Ovary (tissue), 9 donors: ENCODE results near the gene F8. TPM values are rescaled to one million over a fixed set of nuclear protein-coding genes. Genes with fewer than 3 reads are reported as not detected.

Experiments used
- DNase-seq, 5 donors: peaks; one replicate each; pipeline ENCODE4 v3.0.0-alpha.2; 2019 to 2020
- H3K27ac ChIP-seq, 2 donors: fragments of 200-600 bp; one replicate each; pipeline versions ENCODE4 v1.5.1 to v1.8.0; 2019 to 2022
- H3K27me3 ChIP-seq: fragments of 200-600 bp; one replicate; pipeline ENCODE4 v1.8.0; 2022
- H3K36me3 ChIP-seq: fragments of 200-600 bp; sonication (generic); one replicate; pipeline ENCODE4 v1.5.1; 2019
- H3K4me1 ChIP-seq: one replicate; pipeline ENCODE4 v1.8.1; 2013; ENCODE audit warnings: mild to moderate bottlenecking, moderate library complexity; ENCODE audit not compliant: insufficient read depth
- H3K4me3 ChIP-seq: fragments of 200-600 bp; sonication (generic); one replicate; pipeline ENCODE4 v1.5.1; 2017
- H3K9me3 ChIP-seq, 2 donors: fragments of 200-600 bp in 1 of 2; sonication (generic) in 1 of 2; one replicate each; pipeline versions ENCODE4 v1.5.1 to v1.8.1; 2013 to 2019; ENCODE audit warnings: mild to moderate bottlenecking in 1 of 2, moderate library complexity in 1 of 2
- CTCF ChIP-seq, 3 donors: fragments of 450-650 bp in 2 of 3; fragments of 200-600 bp in 1 of 3; IDR thresholded peaks; one replicate each; pipeline versions ENCODE4 v1.5.1 to v1.8.0; 2016 to 2022; ENCODE audit warnings: antibody characterized with exemption in 3 of 3, mild to moderate bottlenecking in 1 of 3
- EP300 ChIP-seq: sonication (generic); formaldehyde crosslinking; IDR thresholded peaks from one replicate; pipeline ENCODE4 v1.6.1; 2017; ENCODE audit warnings: antibody characterized with exemption
- POLR2A ChIP-seq: fragments of 450-650 bp; IDR thresholded peaks from one replicate; pipeline ENCODE4 v1.6.1; 2017; ENCODE audit warnings: antibody characterized with exemption, mild to moderate bottlenecking, moderate library complexity
- WGBS, 3 donors: extraction: QIAGEN DNeasy Blood & Tissue Kit in 1 of 3; methylation state at CpG; one replicate each; pipeline versions ENCODE4 v1.1.5 to v1.1.7; 2013 to 2017; 5-methylcytosine and 5-hydroxymethylcytosine counted together
- intact Hi-C, 4 donors: fragments of 100-400 bp; cut with DNase I; formaldehyde crosslinking; loops; one replicate each; pipeline versions ENCODE4 v1.11.0 to v1.15.1; 2022 to 2023
- polyA plus RNA-seq, 2 donors: library from polyadenylated mRNA; stranded (reverse); fragments of 200-250 nt in 1 of 2; fragments of 350-450 nt in 1 of 2; fragmentation: Illumina TruSeq in 1 of 2; extraction: RNeasy Lipid Tissue Mini Kit (QIAGEN cat#74804) in 1 of 2; gene quantifications; one replicate each; pipeline ENCODE4 v1.2.3, GENCODE V29; 2013 to 2014
- total RNA-seq, 7 donors: library from RNA; depleted of rRNA in 2 of 7; stranded (reverse); fragments of >200 nt in 2 of 7; fragmentation: NEBNext Ultra II Directional in 3 of 7; extraction: Animal tissue kit (Norgen Biotek cat#: 25700) in 3 of 7; gene quantifications; one replicate each; pipeline versions ENCODE4 v1.1.0 to v1.2.4, GENCODE V29; 2016 to 2023
- donor health status: DM: no; HTN: no; CAD: no; lungs with moderate emphysema.
- donor health status: DM: no; HTN: no; CAD: no.
- donor health status: Bipolar disorder and iron deficiency.
- donor health status: DM: yes; HTN: yes; CAD: no.
- donor health status: DM: no; HTN: no; CAD: no.
- donor health status: DM: yes; HTN: yes; CAD: no.

F8 gene
- total and polyA plus RNA-seq, 9 donors = 15.3 to 77.5 (median 22.2) TPM

GRCh38 chrX:154986826-154987575 lies 35.5 kb downstream of the F8 start:
- intact Hi-C loops = no loop called here
- WGBS, 3 donors = 9 to 23% (median 12%) methylated on average over 3 of the region's 3 CpGs
- TF ChIP-seq EP300 (no peak), CTCF (IDR thresholded peaks at IDR 0.05) (no peak), POLR2A (no peak)

GRCh38 chrX:154981116-154981411 lies 41.5 kb downstream of the F8 start:
- WGBS, 3 donors = 29 to 42% (median 36%) methylated on average over 6 of the region's 6 CpGs
- no peaks in the 10 kb centered on the region for H3K27me3 ChIP-seq
- no peaks in the 10 kb centered on the region for H3K36me3 ChIP-seq
- H3K4me1 ChIP-seq = no peaks in the 10 kb centered on the region
- H3K9me3 ChIP-seq = no peaks in the 10 kb centered on the region
- intact Hi-C loops = loop anchor here in 2 of 4 donors (5.0 kb wide), 1 partner anchor 76 kb away; no protein-coding TSS in a partner anchor
- no peak overlapping the region for H3K4me3 ChIP-seq
- no peak overlapping the region for H3K27ac ChIP-seq
- DNase-seq = no peak
- TF ChIP-seq CTCF (IDR thresholded peaks at IDR 0.05) (no peak), POLR2A (no peak)

More at GRCh38 chrX:154986826-154987575, 35.5 kb downstream of the F8 start:
- H3K27me3 ChIP-seq = no peaks in the 10 kb centered on the region
- no peak overlapping the region for H3K4me3 ChIP-seq
- peak overlapping the region in 1 of 2 donors; percentile 12 for H3K27ac ChIP-seq
- H3K9me3 ChIP-seq = no peaks in the 10 kb centered on the region
- H3K4me1 ChIP-seq = no peaks in the 10 kb centered on the region
- H3K36me3 ChIP-seq = no peaks in the 10 kb centered on the region
- DNase-seq = no peak

GRCh38 chrX:154980330-154981115 lies 42.0 kb downstream of the F8 start:
- H3K27me3 ChIP-seq = no peaks in the 10 kb centered on the region
- no peak for TF ChIP-seq POLR2A
- peak; percentile 45 to 69 (median 58) for TF ChIP-seq CTCF (IDR thresholded peaks at IDR 0.05)
- no peak for TF ChIP-seq EP300
- no peaks in the 10 kb centered on the region for H3K9me3 ChIP-seq
- DNase-seq = peak; percentile 49 to 80 (median 71)
- intact Hi-C loops = loop anchor here in 2 of 4 donors (5.0 kb wide), 1 partner anchor 77 kb away; no protein-coding TSS in a partner anchor
- H3K4me1 ChIP-seq = no peaks in the 10 kb centered on the region
- no peak overlapping the region for H3K4me3 ChIP-seq
- H3K27ac ChIP-seq = no peak overlapping the region
- no peaks in the 10 kb centered on the region for H3K36me3 ChIP-seq
- WGBS, 3 donors = 15 to 24% (median 22%) methylated on average over 11 of the region's 11 CpGs

- H3K27me3 ChIP-seq = no peaks in the 10 kb centered on the region
- no peaks in the 10 kb centered on the region for H3K36me3 ChIP-seq
- no peaks in the 10 kb centered on the region for H3K9me3 ChIP-seq
- H3K27ac ChIP-seq = no peak overlapping the region
- WGBS, 3 donors = 60 to 69% (median 65%) methylated on average over 4 of the region's 4 CpGs
- no peak for TF ChIP-seq CTCF (IDR thresholded peaks at IDR 0.05)
- no peak for TF ChIP-seq EP300
- TF ChIP-seq POLR2A = no peak
- no peak overlapping the region for H3K4me3 ChIP-seq
- H3K4me1 ChIP-seq = no peaks in the 10 kb centered on the region
- no peak for DNase-seq
- intact Hi-C loops = loop anchor here in 2 of 4 donors (5.0 kb wide), 1 partner anchor 78 kb away; no protein-coding TSS in a partner anchor
Measured at GRCh38 chrX:154979629-154980028, 42.9 kb downstream of the F8 start.
